Jurkat, Clone E6-1 (cell line): ENCODE measurements around the gene CMYA5.

Experiments
- DNase-seq: peaks from one replicate; pipeline ENCODE4 v3.0.0-alpha.2; 2011; ENCODE audit warnings: low read depth, low spot score
- H3K4me3 ChIP-seq: 2 replicates; pipeline ENCODE4 v1.5.1; 2011; ENCODE audit warnings: mild to moderate bottlenecking, low read length, control low read depth, moderate library complexity

The CMYA5 gene

GRCh38 chr5:79816014-79816413 is 126.4 kb downstream of the CMYA5 start:
- DNase-seq = no peak
- H3K4me3 ChIP-seq = no peak overlapping the region

GRCh38 chr5:79820648-79821047 is 131.0 kb downstream of the CMYA5 start:
- no peak overlapping the region for H3K4me3 ChIP-seq
- no peak for DNase-seq

GRCh38 chr5:79824444-79824843 is 134.8 kb downstream of the CMYA5 start:
- no peak for DNase-seq
- H3K4me3 ChIP-seq = no peak overlapping the region

- no peak overlapping the region for H3K4me3 ChIP-seq
- no peak for DNase-seq
Measured at GRCh38 chr5:79825802-79826201, 136.2 kb downstream of the CMYA5 start.

GRCh38 chr5:79827159-79827629 is 137.6 kb downstream of the CMYA5 start:
- H3K4me3 ChIP-seq = no peak overlapping the region
- no peak for DNase-seq

- DNase-seq = peak; percentile 41
Measured at GRCh38 chr5:79829260-79829659, 139.6 kb downstream of the CMYA5 start.

GRCh38 chr5:79831381-79832309 is 142.0 kb downstream of the CMYA5 start:
- no peak overlapping the region for H3K4me3 ChIP-seq
- no peak for DNase-seq

More at GRCh38 chr5:79829260-79829659, 139.6 kb downstream of the CMYA5 start:
- H3K4me3 ChIP-seq = no peak overlapping the region

GRCh38 chr5:79832911-79833310 is 143.3 kb downstream of the CMYA5 start:
- DNase-seq = no peak
- no peak overlapping the region for H3K4me3 ChIP-seq

GRCh38 chr5:79834098-79834753 is 144.6 kb downstream of the CMYA5 start:
- no peak for DNase-seq
- no peak overlapping the region for H3K4me3 ChIP-seq

- DNase-seq = no peak
Measured at GRCh38 chr5:79834754-79835714, 145.4 kb downstream of the CMYA5 start.

GRCh38 chr5:79837761-79838551 is 148.3 kb downstream of the CMYA5 start:
- H3K4me3 ChIP-seq = no peak overlapping the region
- DNase-seq = no peak

More at GRCh38 chr5:79834754-79835714, 145.4 kb downstream of the CMYA5 start:
- H3K4me3 ChIP-seq = no peak overlapping the region

GRCh38 chr5:79840084-79840990 is 150.7 kb downstream of the CMYA5 start:
- no peak overlapping the region for H3K4me3 ChIP-seq
- DNase-seq = no peak

- DNase-seq = no peak
- no peak overlapping the region for H3K4me3 ChIP-seq
Measured at GRCh38 chr5:79841172-79841571, 151.5 kb downstream of the CMYA5 start.

GRCh38 chr5:79842006-79842881 is 152.6 kb downstream of the CMYA5 start:
- H3K4me3 ChIP-seq = no peak overlapping the region
- DNase-seq = no peak

GRCh38 chr5:79842991-79843390 is 153.4 kb downstream of the CMYA5 start:
- no peak for DNase-seq
- H3K4me3 ChIP-seq = no peak overlapping the region
